OCI-LY1 (cell line): ENCODE measurements around the gene PTPRE.

Experiments used
- H2AFZ ChIP-seq: fragments of 200-600 bp; sonication (generic), shearing (Covaris generic); 2 replicates; pipeline ENCODE4 v1.6.0; 2014; ENCODE audit warnings: antibody characterized with exemption, mild to moderate bottlenecking, low read length
- H3F3A ChIP-seq: fragments of 200-600 bp; sonication (generic), shearing (Covaris generic); 2 replicates; pipeline ENCODE4 v1.6.0; 2014; ENCODE audit warnings: mild to moderate bottlenecking, antibody characterized with exemption, low read length, moderate library complexity; ENCODE audit not compliant: insufficient read depth
- H3K27ac ChIP-seq: fragments of 200-600 bp; sonication (generic); 2 replicates; pipeline ENCODE4 v1.5.1; 2014; ENCODE audit warnings: low read length, mixed run types, mild to moderate bottlenecking, low read depth; ENCODE audit not compliant: poor library complexity, severe bottlenecking
- H3K27me3 ChIP-seq: fragments of 200-600 bp; sonication (generic); 2 replicates; pipeline ENCODE4 v1.6.0; 2014; ENCODE audit warnings: antibody characterized with exemption, mild to moderate bottlenecking, low read length, moderate library complexity; ENCODE audit not compliant: insufficient read depth
- H3K36me3 ChIP-seq: fragments of 200-600 bp; sonication (generic); 2 replicates; pipeline ENCODE4 v1.6.1; 2014; ENCODE audit warnings: mild to moderate bottlenecking, antibody characterized with exemption, low read length, moderate library complexity, mixed read lengths; ENCODE audit not compliant: insufficient read depth
- H3K4me1 ChIP-seq: fragments of 200-600 bp; sonication (generic); 2 replicates; pipeline ENCODE4 v1.5.1; 2014; ENCODE audit warnings: mild to moderate bottlenecking, low read length, moderate library complexity; ENCODE audit not compliant: insufficient read depth, severe bottlenecking
- H3K4me2 ChIP-seq: fragments of 200-600 bp; sonication (generic), shearing (Covaris generic); 2 replicates; pipeline ENCODE4 v1.6.1; 2014; ENCODE audit warnings: low read length
- H3K4me3 ChIP-seq: fragments of 200-600 bp; sonication (generic); 2 replicates; pipeline ENCODE4 v1.5.1; 2014; ENCODE audit warnings: low read length, low read depth, mild to moderate bottlenecking, mixed read lengths; ENCODE audit not compliant: poor library complexity, severe bottlenecking
- H3K79me2 ChIP-seq: fragments of 200-600 bp; shearing (Covaris generic); 2 replicates; pipeline ENCODE4 v1.6.1; 2016; ENCODE audit warnings: mixed run types, low read length, mixed read lengths; ENCODE audit not compliant: insufficient read depth
- H3K9ac ChIP-seq: fragments of 200-600 bp; sonication (generic), shearing (Covaris generic); 2 replicates; pipeline ENCODE4 v1.6.1; 2014; ENCODE audit warnings: mild to moderate bottlenecking, low read length, mixed read lengths
- H3K9me2 ChIP-seq: fragments of 200-600 bp; sonication (generic), shearing (Covaris generic); 2 replicates; pipeline ENCODE4 v1.6.1; 2014; ENCODE audit warnings: low read depth, mild to moderate bottlenecking, low read length, mixed read lengths
- H3K9me3 ChIP-seq: fragments of 200-600 bp; shearing (Covaris generic); 2 replicates; pipeline ENCODE4 v1.6.1; 2014; ENCODE audit warnings: low read length, mixed read lengths
- H4K20me1 ChIP-seq: fragments of 200-600 bp; sonication (generic), shearing (Covaris generic); 2 replicates; pipeline ENCODE4 v1.6.0; 2016; ENCODE audit warnings: mild to moderate bottlenecking, low read length; ENCODE audit not compliant: insufficient read depth
- EZH2 ChIP-seq: fragments of 200-600 bp; sonication (generic), shearing (Covaris generic); IDR thresholded peaks from 2 replicates; pipeline ENCODE4 v1.8.0; 2017; ENCODE audit warnings: borderline replicate concordance, mixed run types, mild to moderate bottlenecking, antibody characterized with exemption, low read length, moderate library complexity, mixed read lengths
- TF ChIP-seq, protein P1 (sequence below): fragments of 200-600 bp; sonication (generic), shearing (Covaris generic); IDR thresholded peaks from 2 replicates; pipeline ENCODE4 v1.5.1; 2017; ENCODE audit warnings: mild to moderate bottlenecking, antibody characterized with exemption, low read length, moderate library complexity, mixed read lengths

Gene PTPRE

DNA sequence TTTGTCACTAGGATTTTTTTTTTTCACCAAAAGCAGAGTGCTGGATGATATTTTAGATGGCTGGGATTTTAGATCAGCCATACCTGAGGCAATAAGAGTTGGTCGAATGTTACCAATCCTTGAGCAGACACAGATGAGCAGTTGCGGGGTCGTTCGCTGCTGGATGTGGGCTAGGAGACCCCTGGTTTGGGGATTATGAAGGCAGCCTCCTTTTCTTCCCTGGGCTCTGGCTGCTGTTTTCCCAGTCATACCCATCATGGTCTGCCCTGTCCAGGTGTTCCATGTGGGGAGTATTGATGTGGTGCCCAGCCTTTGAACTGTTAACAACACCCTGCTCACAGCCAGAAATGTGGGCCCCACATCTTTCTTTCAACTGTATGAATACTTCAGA is 5.0 kb downstream of the PTPRE start:
- Histone ChIP-seq H3K9me3 (no peaks in the 10 kb centered on the region), H3F3A (no peaks in the 10 kb centered on the region), H3K27ac (no peak overlapping the region), H3K9me2 (no peaks in the 10 kb centered on the region), H3K36me3 (no peaks in the 10 kb centered on the region), H3K9ac (no peak overlapping the region), H3K27me3 (no peaks in the 10 kb centered on the region), H3K4me1 (no peaks in the 10 kb centered on the region), H3K79me2 (no peaks in the 10 kb centered on the region), H2AFZ (no peak overlapping the region), H3K4me3 (no peak overlapping the region), H3K4me2 (no peak overlapping the region), H4K20me1 (no peaks in the 10 kb centered on the region)
- TF ChIP-seq, protein P1, sequence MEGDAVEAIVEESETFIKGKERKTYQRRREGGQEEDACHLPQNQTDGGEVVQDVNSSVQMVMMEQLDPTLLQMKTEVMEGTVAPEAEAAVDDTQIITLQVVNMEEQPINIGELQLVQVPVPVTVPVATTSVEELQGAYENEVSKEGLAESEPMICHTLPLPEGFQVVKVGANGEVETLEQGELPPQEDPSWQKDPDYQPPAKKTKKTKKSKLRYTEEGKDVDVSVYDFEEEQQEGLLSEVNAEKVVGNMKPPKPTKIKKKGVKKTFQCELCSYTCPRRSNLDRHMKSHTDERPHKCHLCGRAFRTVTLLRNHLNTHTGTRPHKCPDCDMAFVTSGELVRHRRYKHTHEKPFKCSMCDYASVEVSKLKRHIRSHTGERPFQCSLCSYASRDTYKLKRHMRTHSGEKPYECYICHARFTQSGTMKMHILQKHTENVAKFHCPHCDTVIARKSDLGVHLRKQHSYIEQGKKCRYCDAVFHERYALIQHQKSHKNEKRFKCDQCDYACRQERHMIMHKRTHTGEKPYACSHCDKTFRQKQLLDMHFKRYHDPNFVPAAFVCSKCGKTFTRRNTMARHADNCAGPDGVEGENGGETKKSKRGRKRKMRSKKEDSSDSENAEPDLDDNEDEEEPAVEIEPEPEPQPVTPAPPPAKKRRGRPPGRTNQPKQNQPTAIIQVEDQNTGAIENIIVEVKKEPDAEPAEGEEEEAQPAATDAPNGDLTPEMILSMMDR = no peak
- TF ChIP-seq EZH2 = no peak

DNA sequence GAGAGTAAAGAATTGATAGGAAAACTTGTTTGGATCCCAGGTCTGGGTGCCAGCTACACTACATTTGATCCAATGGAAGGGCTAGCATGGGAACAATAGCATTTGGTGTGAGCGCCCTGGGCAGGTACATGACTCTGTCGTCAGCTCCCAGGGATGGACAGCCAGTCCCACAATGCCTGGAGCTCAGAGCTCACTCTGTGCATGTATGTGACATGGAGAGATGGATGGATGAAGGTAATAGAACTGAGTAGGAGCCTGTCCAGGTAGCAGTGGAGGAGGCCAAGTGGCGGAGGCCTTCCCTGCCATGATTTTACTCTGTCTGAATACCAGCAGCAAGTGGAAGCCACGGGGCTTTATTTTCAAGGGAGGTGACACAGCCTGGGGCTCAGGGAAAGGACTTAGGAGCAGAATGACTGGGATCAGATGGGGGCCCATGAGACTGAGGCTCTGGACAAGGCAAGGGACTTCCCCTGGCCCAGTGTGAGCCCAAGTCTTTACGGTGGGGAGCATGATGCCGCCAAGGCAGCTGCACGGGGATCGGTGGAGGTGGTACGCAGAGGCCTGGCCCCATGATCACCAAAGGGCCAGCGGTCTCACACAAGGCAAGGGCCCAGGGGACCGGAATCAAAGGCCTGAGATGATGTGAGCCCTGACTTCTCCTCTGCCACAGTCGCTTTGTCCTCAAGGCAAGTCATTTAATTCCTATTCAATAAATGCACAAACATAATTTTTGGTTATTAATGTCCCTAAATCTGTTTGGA is 5.9 kb downstream of the PTPRE start:
- Histone ChIP-seq H3K36me3 (no peaks in the 10 kb centered on the region), H3K9me3 (no peaks in the 10 kb centered on the region), H3K79me2 (no peaks in the 10 kb centered on the region), H3F3A (no peaks in the 10 kb centered on the region), H3K27ac (no peak overlapping the region), H3K4me3 (no peak overlapping the region), H3K9ac (no peak overlapping the region), H2AFZ (no peak overlapping the region), H3K27me3 (no peaks in the 10 kb centered on the region), H3K4me1 (no peaks in the 10 kb centered on the region), H3K9me2 (no peaks in the 10 kb centered on the region), H4K20me1 (no peaks in the 10 kb centered on the region), H3K4me2 (no peak overlapping the region)
- TF ChIP-seq, protein P1 = no peak
- TF ChIP-seq EZH2 = no peak

DNA sequence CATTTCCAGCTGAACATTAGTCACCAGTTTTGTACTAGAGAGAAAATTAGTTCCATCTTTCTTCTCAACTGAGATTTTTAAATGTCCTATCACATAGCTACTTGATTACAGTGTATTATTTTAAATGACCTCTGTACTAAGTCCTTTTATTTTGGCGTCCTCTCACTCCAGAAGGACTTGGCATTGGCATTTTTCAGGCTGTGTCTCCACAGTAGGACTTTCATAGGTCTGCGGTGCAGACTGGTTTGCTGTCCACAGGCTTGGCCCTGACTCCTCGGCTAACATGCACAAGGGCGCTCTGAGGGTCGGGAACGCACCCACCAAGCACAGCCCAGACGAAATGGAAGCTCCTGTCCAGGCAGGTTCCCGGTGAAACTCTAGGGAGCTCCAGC is 6.5 kb downstream of the PTPRE start:
- Histone ChIP-seq H3K9me2 (no peaks in the 10 kb centered on the region), H3K27me3 (no peaks in the 10 kb centered on the region), H4K20me1 (no peaks in the 10 kb centered on the region), H3K4me2 (no peak overlapping the region), H3K9ac (no peak overlapping the region), H2AFZ (no peak overlapping the region), H3K36me3 (no peaks in the 10 kb centered on the region), H3K9me3 (no peaks in the 10 kb centered on the region), H3K27ac (no peak overlapping the region), H3F3A (no peaks in the 10 kb centered on the region), H3K4me1 (no peaks in the 10 kb centered on the region), H3K79me2 (no peaks in the 10 kb centered on the region), H3K4me3 (no peak overlapping the region)
- no peak for TF ChIP-seq EZH2
- TF ChIP-seq, protein P1 = no peak
